PC-9 (cell line): ENCODE results near the gene RASGEF1B.

ENCODE experiments used
- CTCF ChIP-seq: fragments of 200-600 bp; sonication (generic); conservative IDR thresholded peaks from 2 replicates; pipeline ENCODE4 v1.6.1; 2017; ENCODE audit warnings: mixed run types, antibody characterized with exemption, mild to moderate bottlenecking, moderate library complexity
- EZH2 ChIP-seq: fragments of 200-600 bp; sonication (generic); IDR thresholded peaks from 2 replicates; pipeline ENCODE4 v1.8.0; 2017; ENCODE audit warnings: antibody characterized with exemption, low read depth

- TF ChIP-seq CTCF, result no peak
- TF ChIP-seq EZH2, result no peak
Observed at GRCh38 chr4:81429031-81429430, 42.7 kb downstream of the RASGEF1B start.
